22Rv1 (cell line): ENCODE measurements around the gene AGPAT4.

Experiments
- ZFX ChIP-seq: fragments of 450-650 bp; IDR thresholded peaks from 2 replicates; pipeline ENCODE4 v1.6.1; 2017; ENCODE audit warnings: antibody characterized with exemption, borderline replicate concordance
- TF ChIP-seq, protein P1 (sequence below): fragments of 450-650 bp; IDR thresholded peaks from 2 replicates; pipeline ENCODE4 v1.5.1; 2017; ENCODE audit warnings: mild to moderate bottlenecking

- TF ChIP-seq, protein P1, sequence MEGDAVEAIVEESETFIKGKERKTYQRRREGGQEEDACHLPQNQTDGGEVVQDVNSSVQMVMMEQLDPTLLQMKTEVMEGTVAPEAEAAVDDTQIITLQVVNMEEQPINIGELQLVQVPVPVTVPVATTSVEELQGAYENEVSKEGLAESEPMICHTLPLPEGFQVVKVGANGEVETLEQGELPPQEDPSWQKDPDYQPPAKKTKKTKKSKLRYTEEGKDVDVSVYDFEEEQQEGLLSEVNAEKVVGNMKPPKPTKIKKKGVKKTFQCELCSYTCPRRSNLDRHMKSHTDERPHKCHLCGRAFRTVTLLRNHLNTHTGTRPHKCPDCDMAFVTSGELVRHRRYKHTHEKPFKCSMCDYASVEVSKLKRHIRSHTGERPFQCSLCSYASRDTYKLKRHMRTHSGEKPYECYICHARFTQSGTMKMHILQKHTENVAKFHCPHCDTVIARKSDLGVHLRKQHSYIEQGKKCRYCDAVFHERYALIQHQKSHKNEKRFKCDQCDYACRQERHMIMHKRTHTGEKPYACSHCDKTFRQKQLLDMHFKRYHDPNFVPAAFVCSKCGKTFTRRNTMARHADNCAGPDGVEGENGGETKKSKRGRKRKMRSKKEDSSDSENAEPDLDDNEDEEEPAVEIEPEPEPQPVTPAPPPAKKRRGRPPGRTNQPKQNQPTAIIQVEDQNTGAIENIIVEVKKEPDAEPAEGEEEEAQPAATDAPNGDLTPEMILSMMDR, result no peak
- TF ChIP-seq ZFX, result no peak
Measured at GRCh38 chr6:161249327-161249726, 24.5 kb downstream of the AGPAT4 start.
